ENCODE measurements around the gene BTRC.
"Not testable (repeated sequence)": the region's sequence is repeated elsewhere in the genome, so short reads cannot be mapped to it uniquely, and the experiment has no call there.

Gene BTRC

DNA sequence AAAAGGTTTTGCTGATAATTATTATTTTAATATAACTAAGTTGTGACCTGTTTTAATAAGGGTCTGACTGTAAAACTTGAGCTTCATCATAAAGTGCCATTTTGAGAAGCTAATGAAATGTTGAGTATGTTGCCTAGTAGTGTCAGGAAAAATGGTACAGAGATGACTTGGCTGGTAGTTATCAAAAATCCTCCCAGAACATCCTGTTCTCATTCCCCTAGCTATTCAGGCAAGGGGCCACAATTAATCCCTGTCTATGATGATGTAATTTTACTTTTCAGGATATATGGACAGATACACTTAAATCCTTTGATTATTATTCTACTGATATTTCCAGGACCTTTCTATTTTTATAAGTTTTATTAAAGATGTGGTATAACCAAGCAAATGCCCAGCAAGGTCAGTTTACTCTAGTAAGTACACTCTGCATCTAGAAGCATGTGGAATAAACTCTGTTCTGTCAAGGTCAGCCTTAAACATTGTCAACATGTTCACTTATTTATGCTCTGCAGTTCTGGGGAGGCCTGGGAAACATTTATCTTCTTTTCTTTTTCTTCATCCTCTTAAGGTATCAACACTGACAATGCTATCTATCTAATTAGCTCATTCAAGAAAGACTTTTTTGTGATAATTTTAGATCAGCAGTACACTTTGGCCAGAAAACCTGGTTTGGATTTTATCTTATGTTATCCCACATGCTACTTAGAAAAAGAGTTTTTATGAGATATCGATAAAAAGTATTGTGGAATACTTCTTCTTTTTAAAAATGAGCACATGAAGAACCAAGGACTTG, 32.1 kb downstream of the BTRC start:
- H3K27me3 ChIP-seq (ENCODE audit: control insufficient read depth in 1 of 2, insufficient read depth in 2 of 2, low read length in 2 of 2): no peaks in the 10 kb centered on the region
- no peak overlapping the region for H3K4me3 ChIP-seq (ENCODE audit: low read depth in 1 of 2, low read length in 2 of 2)
- H3K36me3 ChIP-seq (ENCODE audit: control insufficient read depth in 1 of 2, insufficient read depth in 2 of 2, low read length in 2 of 2): no peaks in the 10 kb centered on the region
- no peak overlapping the region for H3K9ac ChIP-seq (ENCODE audit: low read depth in 1 of 2, low read length in 2 of 2)
- H3K9me3 ChIP-seq (ENCODE audit: control insufficient read depth in 1 of 2, low read length in 2 of 2): no peaks in the 10 kb centered on the region
- H3K4me1 ChIP-seq (ENCODE audit: control insufficient read depth in 1 of 2, insufficient read depth in 2 of 2, low read length in 2 of 2): peaks cover 0 to 4% of the 10 kb centered on the region in 2 donors
- H3K27ac ChIP-seq (ENCODE audit: low read depth, low read length): no peak overlapping the region

DNA sequence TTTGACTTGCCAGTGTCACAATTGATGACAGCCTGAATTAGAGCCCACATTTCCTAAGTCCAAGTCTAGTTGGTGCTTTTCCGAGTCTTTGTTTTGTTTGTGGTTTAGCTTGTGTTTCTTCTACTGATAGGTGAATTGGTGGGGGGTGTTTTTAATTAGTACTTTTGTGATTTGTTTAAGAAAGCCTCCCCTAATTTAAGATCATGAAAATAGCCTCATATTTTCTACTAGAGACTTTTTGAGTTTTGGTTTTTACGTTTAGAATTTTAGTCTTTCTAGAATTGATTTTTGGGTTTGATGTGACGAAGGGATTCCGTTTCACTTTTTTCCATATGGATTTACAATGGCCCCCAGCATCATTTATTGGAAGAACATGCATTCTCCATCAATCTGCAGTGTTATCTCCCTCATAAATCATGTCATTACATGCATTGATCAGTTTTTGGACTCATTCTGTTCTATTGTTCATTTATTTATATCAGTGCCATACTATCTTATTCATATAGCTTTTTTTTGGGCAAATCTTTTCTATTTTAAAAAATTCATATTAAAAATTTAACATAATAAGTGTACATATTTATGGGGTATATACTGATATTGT, 32.8 kb downstream of the BTRC start:
- Histone ChIP-seq H3K27ac (ENCODE audit: low read depth, low read length) (no peak overlapping the region), H3K9me3 (ENCODE audit: control insufficient read depth in 1 of 2, low read length in 2 of 2) (no peaks in the 10 kb centered on the region), H3K36me3 (ENCODE audit: control insufficient read depth in 1 of 2, insufficient read depth in 2 of 2, low read length in 2 of 2) (no peaks in the 10 kb centered on the region), H3K4me1 (ENCODE audit: control insufficient read depth in 1 of 2, insufficient read depth in 2 of 2, low read length in 2 of 2) (peaks cover 0 to 4% of the 10 kb centered on the region in 2 donors), H3K27me3 (ENCODE audit: control insufficient read depth in 1 of 2, insufficient read depth in 2 of 2, low read length in 2 of 2) (no peaks in the 10 kb centered on the region), H3K4me3 (ENCODE audit: low read depth in 1 of 2, low read length in 2 of 2) (no peak overlapping the region), H3K9ac (ENCODE audit: low read depth in 1 of 2, low read length in 2 of 2) (no peak overlapping the region)

- no peaks in the 10 kb centered on the region for H3K9me3 ChIP-seq (ENCODE audit: control insufficient read depth in 1 of 2, low read length in 2 of 2)
- no peak overlapping the region for H3K9ac ChIP-seq (ENCODE audit: low read depth in 1 of 2, low read length in 2 of 2)
- H3K4me1 ChIP-seq (ENCODE audit: control insufficient read depth in 1 of 2, insufficient read depth in 2 of 2, low read length in 2 of 2): peaks cover 0 to 4% of the 10 kb centered on the region in 2 donors
- no peaks in the 10 kb centered on the region for H3K27me3 ChIP-seq (ENCODE audit: control insufficient read depth in 1 of 2, insufficient read depth in 2 of 2, low read length in 2 of 2)
- H3K27ac ChIP-seq (ENCODE audit: low read depth, low read length): no peak overlapping the region
- no peak overlapping the region for H3K4me3 ChIP-seq (ENCODE audit: low read depth in 1 of 2, low read length in 2 of 2)
- H3K36me3 ChIP-seq (ENCODE audit: control insufficient read depth in 1 of 2, insufficient read depth in 2 of 2, low read length in 2 of 2): no peaks in the 10 kb centered on the region
Observed at GRCh38 chr10:101388676-101389276, 34.8 kb downstream of the BTRC start.

DNA sequence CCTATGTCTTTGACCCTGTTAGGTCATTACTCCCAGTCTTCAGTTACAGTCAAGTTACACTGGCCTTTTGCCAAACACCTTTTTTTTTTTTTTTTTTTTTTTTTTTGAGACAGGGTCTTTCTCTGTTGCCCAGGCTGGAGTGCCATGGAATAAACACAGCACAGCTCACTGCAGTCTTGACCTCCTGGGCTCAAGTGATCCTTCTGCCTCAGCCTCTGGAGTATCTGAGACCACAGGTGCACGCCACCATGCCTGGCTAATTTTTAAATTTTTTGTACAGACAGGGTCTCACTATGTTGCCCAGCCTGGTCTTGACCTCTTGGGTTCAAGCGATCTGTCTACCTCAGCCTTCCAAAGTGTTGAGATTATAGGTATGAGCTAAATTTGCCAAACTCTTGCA, 35.6 kb downstream of the BTRC start:
- not testable (repeated sequence) for H3K27ac ChIP-seq (ENCODE audit: low read depth, low read length); H3K4me1 ChIP-seq (ENCODE audit: control insufficient read depth in 1 of 2, insufficient read depth in 2 of 2, low read length in 2 of 2); H3K4me3 ChIP-seq (ENCODE audit: low read depth in 1 of 2, low read length in 2 of 2); H3K27me3 ChIP-seq (ENCODE audit: control insufficient read depth in 1 of 2, insufficient read depth in 2 of 2, low read length in 2 of 2); H3K9ac ChIP-seq (ENCODE audit: low read depth in 1 of 2, low read length in 2 of 2); H3K36me3 ChIP-seq (ENCODE audit: control insufficient read depth in 1 of 2, insufficient read depth in 2 of 2, low read length in 2 of 2); H3K9me3 ChIP-seq (ENCODE audit: control insufficient read depth in 1 of 2, low read length in 2 of 2)

DNA sequence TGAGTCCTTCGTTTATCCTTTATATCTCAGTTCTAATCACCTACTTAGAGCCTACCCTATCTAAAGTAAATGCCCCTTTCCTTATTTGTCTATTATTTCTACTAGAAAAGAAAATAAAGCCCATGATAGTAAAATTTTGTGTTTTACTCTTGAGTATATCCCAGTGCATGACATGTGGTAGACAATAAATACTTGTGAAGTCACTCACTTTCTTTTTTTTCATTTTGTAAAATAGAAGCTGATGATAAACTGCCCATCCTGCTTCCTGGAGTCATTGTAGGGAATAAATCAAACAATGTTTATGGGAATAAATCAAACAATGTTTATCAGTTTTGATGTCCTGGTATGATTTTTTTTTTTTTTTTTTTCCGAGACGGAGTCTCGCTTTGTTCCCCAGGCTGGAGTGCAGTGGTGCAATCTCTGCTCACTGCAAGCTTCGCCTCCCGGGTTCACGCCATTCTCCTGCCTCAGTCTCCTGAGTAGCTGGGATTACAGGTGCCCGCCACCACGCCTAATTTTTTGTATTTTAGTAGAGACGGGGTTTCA, 36.1 kb downstream of the BTRC start:
- H3K27ac ChIP-seq (ENCODE audit: low read depth, low read length): no peak overlapping the region

GRCh38 chr10:101393378-101393777, 39.4 kb downstream of the BTRC start:
- Histone ChIP-seq H3K36me3 (ENCODE audit: control insufficient read depth in 1 of 2, insufficient read depth in 2 of 2, low read length in 2 of 2) (no peaks in the 10 kb centered on the region), H3K4me3 (ENCODE audit: low read depth in 1 of 2, low read length in 2 of 2) (no peak overlapping the region), H3K27ac (ENCODE audit: low read depth, low read length) (no peak overlapping the region), H3K9ac (ENCODE audit: low read depth in 1 of 2, low read length in 2 of 2) (no peak overlapping the region), H3K4me1 (ENCODE audit: control insufficient read depth in 1 of 2, insufficient read depth in 2 of 2, low read length in 2 of 2) (peaks cover 0 to 4% of the 10 kb centered on the region in 2 donors), H3K9me3 (ENCODE audit: control insufficient read depth in 1 of 2, low read length in 2 of 2) (no peaks in the 10 kb centered on the region), H3K27me3 (ENCODE audit: control insufficient read depth in 1 of 2, insufficient read depth in 2 of 2, low read length in 2 of 2) (no peaks in the 10 kb centered on the region)

More for the DNA sequence above, 36.1 kb downstream of the BTRC start:
- no peaks in the 10 kb centered on the region for H3K36me3 ChIP-seq (ENCODE audit: control insufficient read depth in 1 of 2, insufficient read depth in 2 of 2, low read length in 2 of 2)
- no peaks in the 10 kb centered on the region for H3K9me3 ChIP-seq (ENCODE audit: control insufficient read depth in 1 of 2, low read length in 2 of 2)
- peaks cover 0 to 4% of the 10 kb centered on the region in 2 donors for H3K4me1 ChIP-seq (ENCODE audit: control insufficient read depth in 1 of 2, insufficient read depth in 2 of 2, low read length in 2 of 2)
- no peaks in the 10 kb centered on the region for H3K27me3 ChIP-seq (ENCODE audit: control insufficient read depth in 1 of 2, insufficient read depth in 2 of 2, low read length in 2 of 2)
- no peak overlapping the region for H3K4me3 ChIP-seq (ENCODE audit: low read depth in 1 of 2, low read length in 2 of 2)
- no peak overlapping the region for H3K9ac ChIP-seq (ENCODE audit: low read depth in 1 of 2, low read length in 2 of 2)

DNA sequence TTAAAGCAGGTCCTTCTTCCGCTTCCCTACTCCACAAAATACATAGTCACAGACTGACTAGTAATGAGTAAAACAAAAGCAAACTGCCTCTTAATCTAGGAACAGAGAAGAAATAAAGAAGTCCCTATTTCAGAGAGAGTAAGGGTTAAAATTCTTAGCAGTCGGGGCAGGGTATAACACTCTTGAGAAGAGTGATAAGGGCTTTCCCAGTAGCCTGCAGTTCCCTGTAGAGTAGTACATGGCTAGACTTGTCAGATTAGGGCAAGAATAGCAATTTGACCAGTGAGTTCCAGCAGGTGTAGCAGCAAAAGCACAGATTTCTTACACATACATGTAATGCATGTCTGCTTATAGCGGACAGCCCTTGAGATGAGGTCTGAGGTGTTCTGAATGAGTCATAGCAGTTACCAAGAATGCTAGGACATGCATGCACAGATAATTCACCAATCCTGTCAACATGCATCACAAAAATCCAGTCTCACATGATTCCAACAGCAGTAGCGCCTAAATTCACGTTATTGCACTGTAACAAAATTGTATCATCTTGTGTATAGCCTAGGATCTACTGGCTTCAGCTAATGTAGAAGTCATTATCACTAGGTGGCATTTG, 40.7 kb downstream of the BTRC start:
- no peaks in the 10 kb centered on the region for H3K27me3 ChIP-seq (ENCODE audit: control insufficient read depth in 1 of 2, insufficient read depth in 2 of 2, low read length in 2 of 2)
- H3K9ac ChIP-seq (ENCODE audit: low read depth in 1 of 2, low read length in 2 of 2): no peak overlapping the region
- H3K36me3 ChIP-seq (ENCODE audit: control insufficient read depth in 1 of 2, insufficient read depth in 2 of 2, low read length in 2 of 2): no peaks in the 10 kb centered on the region
- no peak overlapping the region for H3K27ac ChIP-seq (ENCODE audit: low read depth, low read length)
- H3K4me1 ChIP-seq (ENCODE audit: control insufficient read depth in 1 of 2, insufficient read depth in 2 of 2, low read length in 2 of 2): no peaks in the 10 kb centered on the region
- H3K9me3 ChIP-seq (ENCODE audit: control insufficient read depth in 1 of 2, low read length in 2 of 2): no peaks in the 10 kb centered on the region
- H3K4me3 ChIP-seq (ENCODE audit: low read depth in 1 of 2, low read length in 2 of 2): no peak overlapping the region

GRCh38 chr10:101397140-101397539, 43.2 kb downstream of the BTRC start:
- no peaks in the 10 kb centered on the region for H3K4me1 ChIP-seq (ENCODE audit: control insufficient read depth in 1 of 2, insufficient read depth in 2 of 2, low read length in 2 of 2)

GRCh38 chr10:101400585-101400984, 46.6 kb downstream of the BTRC start:
- no peaks in the 10 kb centered on the region for H3K36me3 ChIP-seq (ENCODE audit: control insufficient read depth in 1 of 2, insufficient read depth in 2 of 2, low read length in 2 of 2)
- H3K9me3 ChIP-seq (ENCODE audit: control insufficient read depth in 1 of 2, low read length in 2 of 2): no peaks in the 10 kb centered on the region
- no peak overlapping the region for H3K4me3 ChIP-seq (ENCODE audit: low read depth in 1 of 2, low read length in 2 of 2)
- no peak overlapping the region for H3K27ac ChIP-seq (ENCODE audit: low read depth, low read length)
- H3K27me3 ChIP-seq (ENCODE audit: control insufficient read depth in 1 of 2, insufficient read depth in 2 of 2, low read length in 2 of 2): no peaks in the 10 kb centered on the region
- no peaks in the 10 kb centered on the region for H3K4me1 ChIP-seq (ENCODE audit: control insufficient read depth in 1 of 2, insufficient read depth in 2 of 2, low read length in 2 of 2)
- H3K9ac ChIP-seq (ENCODE audit: low read depth in 1 of 2, low read length in 2 of 2): no peak overlapping the region

More at GRCh38 chr10:101397140-101397539, 43.2 kb downstream of the BTRC start:
- Histone ChIP-seq H3K9ac (ENCODE audit: low read depth in 1 of 2, low read length in 2 of 2) (no peak overlapping the region), H3K9me3 (ENCODE audit: control insufficient read depth in 1 of 2, low read length in 2 of 2) (no peaks in the 10 kb centered on the region), H3K27me3 (ENCODE audit: control insufficient read depth in 1 of 2, insufficient read depth in 2 of 2, low read length in 2 of 2) (no peaks in the 10 kb centered on the region), H3K4me3 (ENCODE audit: low read depth in 1 of 2, low read length in 2 of 2) (no peak overlapping the region), H3K36me3 (ENCODE audit: control insufficient read depth in 1 of 2, insufficient read depth in 2 of 2, low read length in 2 of 2) (no peaks in the 10 kb centered on the region), H3K27ac (ENCODE audit: low read depth, low read length) (no peak overlapping the region)

- Histone ChIP-seq H3K9ac (ENCODE audit: low read depth in 1 of 2, low read length in 2 of 2) (no peak overlapping the region), H3K4me1 (ENCODE audit: control insufficient read depth in 1 of 2, insufficient read depth in 2 of 2, low read length in 2 of 2) (no peaks in the 10 kb centered on the region), H3K27me3 (ENCODE audit: control insufficient read depth in 1 of 2, insufficient read depth in 2 of 2, low read length in 2 of 2) (no peaks in the 10 kb centered on the region), H3K27ac (ENCODE audit: low read depth, low read length) (no peak overlapping the region), H3K9me3 (ENCODE audit: control insufficient read depth in 1 of 2, low read length in 2 of 2) (no peaks in the 10 kb centered on the region), H3K36me3 (ENCODE audit: control insufficient read depth in 1 of 2, insufficient read depth in 2 of 2, low read length in 2 of 2) (no peaks in the 10 kb centered on the region), H3K4me3 (ENCODE audit: low read depth in 1 of 2, low read length in 2 of 2) (no peak overlapping the region)
Observed at GRCh38 chr10:101402711-101403110, 48.7 kb downstream of the BTRC start.

Data from duodenal mucosa (tissue), 2 donors.